Caco-2 (cell line): Measurements from ENCODE around the gene TMEM191C. TPM values are rescaled to one million over a fixed set of nuclear protein-coding genes. Genes with fewer than 3 reads are reported as not detected.
"Not testable (repeated sequence)": the region's sequence is repeated elsewhere in the genome, so short reads cannot be mapped to it uniquely, and the experiment has no call there.

Experiments
- BruUV-seq: library from RNA; stranded (reverse); fragments of 400-500 nt; replicated peaks from 2 replicates; lab custom pipeline; 2021; lab: Mats Ljungman, UMichigan
- CTCF ChIA-PET: fragments of 300-600 bp; sonication (Branson Sonifier 250); formaldehyde crosslinking; loops from one replicate; lab custom pipeline; 2022; ENCODE audit warnings: antibody characterized with exemption; lab: Charles Lee
- POLR2A ChIA-PET: fragments of 300-600 bp; sonication (Branson Sonifier 250); formaldehyde crosslinking; loops from one replicate; lab custom pipeline; 2022; ENCODE audit warnings: antibody characterized with exemption; lab: Charles Lee
- DNase-seq, 2 experiments: peaks; one replicate each; pipeline versions ENCODE4 v3.0.0 to v3.0.0-alpha.2; 2020 to 2022
- H3K27me3 ChIP-seq: replicated peaks from 2 replicates; pipeline ENCODE4 v1.6.0; 2011; ENCODE audit warnings: low read length; ENCODE audit not compliant: control insufficient read depth, insufficient read depth
- H3K36me3 ChIP-seq: 2 replicates; pipeline ENCODE4 v1.5.1; 2011; ENCODE audit warnings: low read length; ENCODE audit not compliant: control insufficient read depth, insufficient read depth
- H3K4me1 ChIP-seq: fragments of 250-450 bp; sonication (Bioruptor Pico); 2 replicates; pipeline ENCODE4 v1.5.1; 2020; ENCODE audit warnings: mild to moderate bottlenecking
- H3K4me3 ChIP-seq: 2 replicates; pipeline ENCODE4 v1.5.1; 2011; ENCODE audit warnings: low read depth, mild to moderate bottlenecking, control low read depth, low read length
- H3K9me3 ChIP-seq: fragments of 250-450 bp; sonication (Bioruptor Pico); 2 replicates; pipeline ENCODE4 v1.5.1; 2020; ENCODE audit warnings: mild to moderate bottlenecking, moderate library complexity
- H3K27ac Mint-ChIP-seq: one replicate; pipeline ENCODE4 v1.8.0; 2022; ENCODE audit warnings: mixed read lengths; ENCODE audit not compliant: unreplicated experiment
- H3K27me3 Mint-ChIP-seq: one replicate; pipeline ENCODE4 v1.8.0; 2022; ENCODE audit warnings: mixed read lengths; ENCODE audit not compliant: insufficient read depth, unreplicated experiment
- H3K36me3 Mint-ChIP-seq: one replicate; pipeline ENCODE4 v1.8.0; 2022; ENCODE audit warnings: mild to moderate bottlenecking, mixed read lengths; ENCODE audit not compliant: insufficient read depth, unreplicated experiment
- H3K4me1 Mint-ChIP-seq: one replicate; pipeline ENCODE4 v1.8.0; 2022; ENCODE audit warnings: low read depth, mixed read lengths; ENCODE audit not compliant: unreplicated experiment
- H3K4me3 Mint-ChIP-seq: one replicate; pipeline ENCODE4 v1.8.0; 2022; ENCODE audit warnings: mild to moderate bottlenecking, moderate library complexity, mixed read lengths; ENCODE audit not compliant: unreplicated experiment
- H3K9me3 Mint-ChIP-seq: one replicate; pipeline ENCODE4 v1.8.0; 2022; ENCODE audit warnings: mixed read lengths; ENCODE audit not compliant: unreplicated experiment
- intact Hi-C: fragments of 100-400 bp; cut with micrococcal nuclease; formaldehyde crosslinking; loops from one replicate; pipeline ENCODE4 v1.10.0; 2022; ENCODE audit not compliant: unreplicated experiment
- total RNA-seq: library from RNA; stranded (reverse); gene quantifications from 2 replicates; pipeline ENCODE4 v1.2.3, GENCODE V29; 2022

TMEM191C gene
- total RNA-seq, 1 experiment from 2014 or later: 8.5 TPM

DNA sequence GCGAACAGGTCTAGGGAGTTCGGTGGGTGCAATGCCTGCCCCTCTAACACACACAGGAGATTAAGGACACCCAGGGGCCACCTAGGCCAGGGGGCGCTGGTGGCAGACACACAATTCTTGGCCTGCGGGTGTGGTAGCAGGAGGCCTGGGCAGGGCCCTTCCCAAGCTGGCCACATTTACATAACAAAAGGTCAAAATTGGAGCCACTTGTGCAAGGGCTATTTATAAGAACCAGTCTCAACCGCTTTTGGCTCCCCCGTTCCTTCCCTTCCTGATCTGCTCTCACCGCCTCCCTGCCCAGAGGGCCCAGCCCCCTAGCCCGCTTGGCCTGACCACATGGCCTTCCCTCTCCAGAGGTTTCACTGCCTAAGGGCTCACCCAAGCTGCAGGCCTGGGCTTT, 25.1 kb downstream of the TMEM191C start:
- H3K36me3 Mint-ChIP-seq, H3K27me3 Mint-ChIP-seq, H3K27ac Mint-ChIP-seq, H3K9me3 Mint-ChIP-seq, H3K4me3 ChIP-seq, H3K27me3 ChIP-seq, H3K36me3 ChIP-seq, H3K4me1 Mint-ChIP-seq, intact Hi-C loops, POLR2A ChIA-PET, CTCF ChIA-PET, DNase-seq, H3K4me3 Mint-ChIP-seq, H3K4me1 ChIP-seq, H3K9me3 ChIP-seq, BruUV-seq: not testable (repeated sequence)

DNA sequence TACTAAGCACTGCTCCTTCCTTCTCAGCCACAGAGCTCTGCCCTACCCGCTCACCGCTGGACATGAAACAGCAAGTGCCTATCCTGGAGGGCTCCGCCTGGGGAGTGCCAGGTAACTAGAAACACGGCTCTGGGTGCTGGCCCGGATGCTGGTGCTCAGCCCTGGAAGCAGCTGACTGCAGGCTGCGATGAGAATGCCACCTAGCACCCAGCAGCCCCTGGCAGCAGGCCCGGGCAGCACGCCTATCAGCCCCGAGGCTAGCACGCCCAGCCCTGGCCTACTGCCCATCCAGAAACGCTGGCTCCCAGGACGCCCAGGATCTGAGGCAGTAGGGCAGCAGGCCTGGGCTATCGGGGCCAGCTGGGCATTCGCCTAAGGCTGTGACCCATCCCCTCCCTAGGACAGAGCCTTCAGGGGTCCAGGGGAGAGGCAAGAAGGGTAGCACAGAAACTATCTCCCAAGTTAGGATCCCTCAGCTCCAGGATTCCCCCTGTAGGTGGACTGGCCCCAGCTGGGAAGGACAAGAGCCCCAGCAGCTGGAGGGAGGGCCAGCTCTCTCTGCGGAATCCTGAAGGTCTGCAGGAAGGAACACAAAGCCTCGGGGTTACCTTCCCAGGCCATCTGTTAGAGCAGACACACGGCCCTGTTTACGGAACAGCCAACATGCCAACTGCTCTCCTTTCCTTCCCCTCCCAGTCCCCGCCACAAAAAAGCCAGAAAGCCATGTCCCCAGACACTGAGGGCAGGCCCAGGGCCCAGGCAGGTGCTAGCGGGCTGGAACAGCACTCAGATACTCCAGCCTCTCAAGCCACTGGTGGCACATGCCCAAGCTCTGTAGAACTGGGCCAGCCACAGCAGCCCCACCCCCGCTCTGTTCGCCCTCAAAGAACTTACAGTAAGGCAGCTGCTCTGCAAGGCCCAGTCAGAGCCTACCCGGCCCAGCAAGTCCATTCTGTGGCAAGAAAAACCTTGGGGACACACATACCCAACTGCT, 26.9 kb downstream of the TMEM191C start:
- H3K4me1 Mint-ChIP-seq, BruUV-seq, H3K4me1 ChIP-seq, H3K4me3 Mint-ChIP-seq, H3K4me3 ChIP-seq, H3K36me3 ChIP-seq, H3K27me3 ChIP-seq, POLR2A ChIA-PET, intact Hi-C loops, H3K36me3 Mint-ChIP-seq, H3K27ac Mint-ChIP-seq, DNase-seq, H3K9me3 ChIP-seq, H3K27me3 Mint-ChIP-seq, CTCF ChIA-PET, H3K9me3 Mint-ChIP-seq: not testable (repeated sequence)

DNA sequence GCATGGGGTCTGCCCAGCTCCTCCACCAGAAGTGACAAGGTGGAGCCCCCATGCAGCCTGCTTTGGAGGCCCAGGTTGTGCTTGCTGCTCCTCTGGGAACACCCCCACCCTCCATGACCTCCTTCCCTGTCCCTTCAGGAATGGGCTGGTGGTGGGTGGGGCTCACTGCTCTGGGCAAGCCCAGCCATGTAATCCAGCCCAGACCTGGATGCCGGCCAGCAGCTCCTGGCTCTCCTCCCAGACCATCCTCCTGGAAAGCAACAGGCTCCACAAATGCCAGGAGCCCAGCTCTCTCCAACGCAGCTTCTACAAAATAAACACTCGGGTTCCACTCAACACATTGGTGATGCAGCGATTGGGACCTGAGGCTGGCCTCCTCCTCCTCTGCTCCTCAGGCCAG, 30.8 kb downstream of the TMEM191C start:
- H3K27me3 Mint-ChIP-seq, CTCF ChIA-PET, H3K36me3 Mint-ChIP-seq, H3K36me3 ChIP-seq, H3K27me3 ChIP-seq, intact Hi-C loops, POLR2A ChIA-PET, H3K4me1 ChIP-seq, H3K9me3 Mint-ChIP-seq, H3K9me3 ChIP-seq, H3K4me3 Mint-ChIP-seq, H3K4me1 Mint-ChIP-seq, H3K27ac Mint-ChIP-seq, DNase-seq, H3K4me3 ChIP-seq, BruUV-seq: not testable (repeated sequence)

DNA sequence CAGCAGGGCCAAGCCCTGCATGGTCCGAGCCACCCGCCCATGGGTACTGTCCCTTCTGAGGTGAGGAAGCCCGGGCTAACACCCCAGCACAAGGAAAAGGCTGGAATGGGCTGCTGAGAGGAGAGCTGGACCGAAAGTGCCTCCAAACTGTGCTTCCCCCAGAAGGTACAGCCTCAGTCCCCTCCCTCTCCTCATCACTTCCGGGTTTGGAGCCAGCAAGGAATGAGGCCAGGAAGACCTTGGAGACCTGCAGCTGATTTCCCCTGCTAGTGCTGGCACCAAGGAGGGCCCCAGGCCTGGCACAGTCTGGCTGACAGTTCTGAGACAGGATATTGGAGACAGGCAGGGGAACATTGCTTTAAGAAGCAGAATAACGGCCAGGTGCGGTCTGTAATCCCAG, 31.3 kb downstream of the TMEM191C start:
- intact Hi-C loops, H3K27ac Mint-ChIP-seq, H3K36me3 ChIP-seq, CTCF ChIA-PET, H3K4me1 ChIP-seq, H3K4me3 Mint-ChIP-seq, H3K4me1 Mint-ChIP-seq, H3K36me3 Mint-ChIP-seq, BruUV-seq, DNase-seq, H3K27me3 ChIP-seq, H3K9me3 ChIP-seq, H3K4me3 ChIP-seq, H3K9me3 Mint-ChIP-seq, H3K27me3 Mint-ChIP-seq, POLR2A ChIA-PET: not testable (repeated sequence)

DNA sequence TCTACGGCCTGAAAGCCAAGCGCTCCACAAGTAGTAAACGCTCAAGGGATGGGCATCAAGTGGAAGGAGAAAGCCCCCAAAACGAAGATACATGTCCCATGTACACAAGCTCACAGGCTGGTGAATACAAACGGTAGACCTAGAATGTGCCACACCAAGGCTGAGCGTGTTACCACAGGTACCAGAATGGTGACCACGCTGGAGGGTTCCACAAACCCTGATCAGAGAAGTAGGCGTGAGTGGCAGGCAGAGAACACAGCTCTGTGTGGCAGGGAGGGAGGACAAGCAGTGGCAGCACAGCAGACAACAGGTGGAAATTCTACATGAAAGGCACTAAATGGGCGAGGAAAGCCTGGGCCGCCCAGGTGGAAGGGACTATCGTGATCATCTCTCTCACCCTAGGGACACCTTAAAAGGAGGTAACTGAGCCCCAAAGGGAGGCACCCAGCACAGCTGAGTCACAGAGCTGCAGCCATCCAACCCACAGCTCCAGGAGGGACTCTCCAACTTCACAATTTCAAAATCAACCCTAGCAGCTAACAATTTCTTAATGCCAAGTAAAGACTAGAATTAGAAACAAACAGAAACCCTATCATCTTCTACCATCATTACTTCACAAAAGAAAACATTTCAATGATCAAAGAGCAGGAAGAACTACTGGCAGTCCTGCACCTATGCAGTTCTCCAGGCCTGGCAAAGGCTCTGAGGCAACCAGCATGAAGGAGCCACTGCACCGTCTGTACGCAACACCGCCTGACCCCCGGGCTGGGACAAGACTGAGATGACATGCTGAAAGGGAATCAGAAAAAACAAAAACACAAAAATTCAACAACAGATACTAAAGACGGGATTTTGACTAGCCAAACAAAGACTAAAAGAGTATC, 32.7 kb downstream of the TMEM191C start:
- BruUV-seq: TSS peak; percentile 39
- DNase-seq, H3K9me3 Mint-ChIP-seq, CTCF ChIA-PET, H3K4me3 Mint-ChIP-seq, H3K4me1 Mint-ChIP-seq, intact Hi-C loops, H3K36me3 Mint-ChIP-seq, H3K27me3 Mint-ChIP-seq, H3K36me3 ChIP-seq, H3K4me3 ChIP-seq, H3K27ac Mint-ChIP-seq, H3K9me3 ChIP-seq, H3K4me1 ChIP-seq, POLR2A ChIA-PET, H3K27me3 ChIP-seq: not testable (repeated sequence)

DNA sequence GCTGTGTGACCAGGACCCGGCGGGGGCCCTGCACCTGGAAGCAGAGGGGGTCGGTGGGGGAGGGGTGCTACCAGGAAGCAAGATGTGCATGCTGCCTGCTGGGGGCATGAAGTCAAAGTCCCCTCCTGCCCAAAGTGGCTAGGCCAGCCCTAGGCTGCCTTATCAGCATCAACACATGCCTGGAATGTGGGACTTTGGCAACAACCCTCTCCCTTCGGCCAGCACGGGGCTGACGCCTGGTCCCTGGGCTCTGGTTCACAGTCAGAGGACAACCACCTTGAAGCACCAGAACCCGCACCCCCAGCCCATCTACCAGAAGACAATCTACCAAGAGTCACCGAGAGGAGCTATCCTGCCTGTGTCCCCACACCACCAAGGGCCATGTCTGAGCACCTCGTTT, 43.2 kb downstream of the TMEM191C start:
- BruUV-seq: not testable (repeated sequence)

More for the DNA sequence above, 43.2 kb downstream of the TMEM191C start:
- H3K4me3 Mint-ChIP-seq, H3K4me1 Mint-ChIP-seq, H3K27ac Mint-ChIP-seq, H3K4me1 ChIP-seq, H3K9me3 ChIP-seq, H3K27me3 Mint-ChIP-seq, intact Hi-C loops, H3K9me3 Mint-ChIP-seq, CTCF ChIA-PET, H3K36me3 ChIP-seq, H3K27me3 ChIP-seq, H3K4me3 ChIP-seq, DNase-seq, H3K36me3 Mint-ChIP-seq, POLR2A ChIA-PET: not testable (repeated sequence)
